SW 1271 (cell line): ENCODE data around the gene ZNF234.
"Not testable (repeated sequence)": the region's sequence is repeated elsewhere in the genome, so short reads cannot be mapped to it uniquely, and the experiment has no call there.

Experiments
- DNase-seq, 2 experiments: peaks; one replicate each; lab custom pipeline; 2025; lab: John Stamatoyannopoulos, UW

Gene ZNF234

DNA sequence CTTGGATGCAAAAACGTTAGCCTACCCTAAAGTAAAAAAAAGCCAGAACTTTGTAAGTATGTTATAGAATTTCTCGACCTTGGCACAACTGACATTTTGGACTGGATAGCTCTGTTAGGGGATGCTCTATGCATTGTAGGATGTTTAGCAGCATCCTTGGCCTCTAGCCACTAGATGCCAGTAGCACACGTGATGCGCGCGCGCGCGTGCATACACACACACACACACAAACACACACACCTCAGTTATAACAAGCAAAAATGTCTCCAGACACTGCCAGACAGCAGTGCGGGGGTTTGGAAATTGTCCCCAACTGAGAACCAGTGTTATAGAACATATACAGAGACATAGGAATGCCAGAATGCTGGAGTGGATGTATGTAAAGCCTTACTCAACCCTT is 40.8 kb downstream of the ZNF234 start:
- no peak for DNase-seq

DNA sequence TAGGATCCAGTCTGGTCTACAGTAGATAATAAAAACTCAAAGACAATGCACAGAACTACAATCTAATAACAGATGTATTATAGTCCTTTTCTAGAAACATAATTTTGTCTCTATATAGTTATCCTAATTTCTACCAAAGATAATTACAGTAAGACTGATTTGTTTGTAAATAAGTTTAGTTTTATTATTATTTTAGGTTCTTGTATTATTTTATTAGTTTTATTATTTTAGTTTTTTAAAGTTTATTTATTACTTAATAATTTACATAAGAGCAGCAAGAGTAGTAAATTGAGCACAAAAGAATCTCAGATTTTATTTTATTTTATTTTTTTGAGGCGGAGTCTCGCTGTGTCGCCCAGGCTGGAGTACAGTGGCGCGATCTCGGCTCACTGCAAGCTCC is 48.7 kb downstream of the ZNF234 start:
- no peak for DNase-seq

DNA sequence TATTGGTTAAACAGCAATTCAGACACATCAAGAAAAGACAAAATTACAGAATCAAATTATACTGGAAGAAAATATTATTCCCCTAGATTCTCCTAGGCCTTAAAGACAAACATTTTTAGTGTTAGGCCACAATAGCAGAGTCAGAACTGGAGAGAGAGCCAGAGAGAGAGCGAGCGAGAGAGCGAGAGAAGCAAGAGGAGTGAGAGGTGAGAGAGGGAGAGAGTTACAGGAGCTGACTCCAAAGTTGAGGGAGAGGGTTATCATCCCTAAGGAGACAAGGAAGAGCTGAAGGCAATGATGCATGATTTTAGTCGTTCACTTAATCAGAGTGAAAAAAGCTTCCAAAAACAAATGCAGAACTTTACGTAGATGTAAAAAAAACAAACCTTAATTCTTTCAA is 50.8 kb downstream of the ZNF234 start:
- DNase-seq: no peak

GRCh38 chr19:44196772-44197171 is 55.4 kb downstream of the ZNF234 start:
- DNase-seq: no peak

- DNase-seq: no peak
Measured at GRCh38 chr19:44202470-44202869, 61.1 kb downstream of the ZNF234 start.

DNA sequence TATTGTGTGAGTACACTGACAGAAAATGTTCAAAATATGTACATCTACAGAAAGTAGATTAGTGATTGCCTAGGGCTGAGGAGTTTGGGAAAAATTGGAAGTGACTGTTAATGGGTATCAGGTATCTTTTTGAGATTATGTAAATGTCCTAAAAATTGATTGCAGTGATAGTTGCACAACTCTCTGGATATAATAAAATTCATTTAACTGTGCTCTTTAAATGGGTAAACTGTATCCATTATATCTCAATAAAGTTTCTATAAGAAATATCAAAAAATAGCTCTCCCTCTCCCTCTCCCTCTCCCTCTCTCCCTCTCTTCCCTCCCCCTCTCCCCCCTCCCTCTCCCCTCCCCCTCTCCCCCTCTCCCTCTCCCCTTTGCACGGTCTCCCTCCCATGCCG is 61.6 kb downstream of the ZNF234 start:
- no peak for DNase-seq

DNA sequence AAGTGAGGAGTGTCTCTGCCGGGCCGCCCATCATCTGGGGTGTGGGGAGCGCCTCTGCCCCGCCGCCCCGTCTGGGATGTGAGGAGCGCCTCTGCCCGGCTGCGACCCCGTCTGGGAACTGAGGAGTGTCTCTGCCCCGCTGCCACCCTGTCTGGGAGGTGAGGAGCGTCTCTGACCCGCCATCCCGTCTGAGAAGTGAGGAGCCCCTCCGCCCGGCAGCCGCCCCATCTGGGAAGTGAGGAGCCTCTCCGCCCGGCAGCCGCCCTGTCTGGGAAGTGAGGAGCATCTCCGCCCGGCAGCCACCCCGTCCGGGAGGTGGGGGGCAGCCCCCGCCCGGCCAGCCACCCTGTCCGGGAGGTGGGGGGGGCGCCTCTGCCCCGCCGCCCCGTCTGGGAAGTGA is 62.5 kb downstream of the ZNF234 start:
- not testable (repeated sequence) for DNase-seq

GRCh38 chr19:44204772-44205171 is 63.4 kb downstream of the ZNF234 start:
- DNase-seq: no peak

DNA sequence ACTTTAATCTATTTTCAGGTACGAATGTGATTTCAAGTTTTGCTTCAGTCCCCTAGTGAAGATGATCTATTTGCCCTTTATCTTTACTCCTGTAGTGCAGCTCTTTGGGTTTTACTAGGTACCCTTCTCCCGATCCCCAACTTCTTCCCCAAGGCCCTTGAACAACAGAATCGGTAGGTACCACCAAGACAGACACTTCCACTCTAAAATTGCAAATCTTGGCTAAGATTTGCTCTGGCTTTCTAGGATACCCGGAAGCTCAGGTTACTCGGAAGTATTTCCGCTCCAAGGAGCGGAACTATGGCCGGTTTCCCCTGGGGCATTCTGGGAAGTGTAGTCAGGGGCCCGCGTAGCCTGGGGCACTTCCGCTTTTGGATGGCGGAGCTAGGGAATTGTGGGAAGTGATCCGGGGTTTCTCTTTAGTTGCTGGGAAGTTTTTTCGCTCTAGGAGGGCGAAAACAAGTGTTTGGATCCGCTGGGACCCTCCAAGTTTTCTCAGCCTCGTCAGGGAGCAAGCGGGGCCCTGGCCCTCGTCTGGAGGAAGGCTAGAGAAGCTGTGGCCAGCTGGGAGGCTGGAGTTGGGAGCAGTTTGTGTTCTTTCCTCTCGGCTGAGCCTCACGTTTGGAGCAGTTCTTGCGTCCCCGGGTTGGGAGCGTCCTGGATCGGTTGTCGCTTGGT is 65.9 kb downstream of the ZNF234 start:
- no peak for DNase-seq
